Measurements from ENCODE around the gene CDS2. TPM values are rescaled to one million over a fixed set of nuclear protein-coding genes. Genes with fewer than 3 reads are reported as not detected.

The CDS2 gene
- total RNA-seq, 1 donor from 2014 or later: 36.9 TPM

GRCh38 chr20:5181492-5181891, 54.7 kb downstream of the CDS2 start:
- peaks cover 1% of the 10 kb centered on the region for H3K36me3 ChIP-seq (ENCODE audit: control insufficient read depth, insufficient read depth, low read length)
- no peak for TF ChIP-seq CTCF (IDR thresholded peaks at IDR 0.05; ENCODE audit: insufficient read depth, low read length, poor library complexity, severe bottlenecking)
- no peak for DNase-seq (ENCODE audit: low read depth)

GRCh38 chr20:5181958-5182357, 55.1 kb downstream of the CDS2 start:
- Histone ChIP-seq H3K27me3 (ENCODE audit: control insufficient read depth, insufficient read depth, low read length) (no peaks in the 10 kb centered on the region), H3K36me3 (ENCODE audit: control insufficient read depth, insufficient read depth, low read length) (peaks cover 3% of the 10 kb centered on the region), H3K4me3 (ENCODE audit: low read depth, low read length) (no peak overlapping the region)
- no peak for TF ChIP-seq CTCF (IDR thresholded peaks at IDR 0.05; ENCODE audit: insufficient read depth, low read length, poor library complexity, severe bottlenecking)
- DNase-seq (ENCODE audit: low read depth): no peak

More at GRCh38 chr20:5181492-5181891, 54.7 kb downstream of the CDS2 start:
- Histone ChIP-seq H3K27me3 (ENCODE audit: control insufficient read depth, insufficient read depth, low read length) (no peaks in the 10 kb centered on the region), H3K4me3 (ENCODE audit: low read depth, low read length) (no peak overlapping the region)

- no peak overlapping the region for H3K4me3 ChIP-seq (ENCODE audit: low read depth, low read length)
- no peaks in the 10 kb centered on the region for H3K27me3 ChIP-seq (ENCODE audit: control insufficient read depth, insufficient read depth, low read length)
- no peak for DNase-seq (ENCODE audit: low read depth)
- no peak for TF ChIP-seq CTCF (IDR thresholded peaks at IDR 0.05; ENCODE audit: insufficient read depth, low read length, poor library complexity, severe bottlenecking)
- peaks cover 3% of the 10 kb centered on the region for H3K36me3 ChIP-seq (ENCODE audit: control insufficient read depth, insufficient read depth, low read length)
Observed at GRCh38 chr20:5182615-5183254, 55.9 kb downstream of the CDS2 start.

- Histone ChIP-seq H3K27me3 (ENCODE audit: control insufficient read depth, insufficient read depth, low read length) (no peaks in the 10 kb centered on the region), H3K4me3 (ENCODE audit: low read depth, low read length) (no peak overlapping the region), H3K36me3 (ENCODE audit: control insufficient read depth, insufficient read depth, low read length) (peaks cover 3% of the 10 kb centered on the region)
- no peak for DNase-seq (ENCODE audit: low read depth)
- no peak for TF ChIP-seq CTCF (IDR thresholded peaks at IDR 0.05; ENCODE audit: insufficient read depth, low read length, poor library complexity, severe bottlenecking)
Observed at GRCh38 chr20:5183731-5184474, 57.1 kb downstream of the CDS2 start.

GRCh38 chr20:5184684-5185083, 57.9 kb downstream of the CDS2 start:
- no peaks in the 10 kb centered on the region for H3K27me3 ChIP-seq (ENCODE audit: control insufficient read depth, insufficient read depth, low read length)
- TF ChIP-seq CTCF (IDR thresholded peaks at IDR 0.05; ENCODE audit: insufficient read depth, low read length, poor library complexity, severe bottlenecking): no peak
- H3K36me3 ChIP-seq (ENCODE audit: control insufficient read depth, insufficient read depth, low read length): peaks cover 3% of the 10 kb centered on the region
- no peak for DNase-seq (ENCODE audit: low read depth)
- H3K4me3 ChIP-seq (ENCODE audit: low read depth, low read length): no peak overlapping the region
